Motor neuron (in vitro differentiated cells): ENCODE results near the gene SMIM38. TPM values are rescaled to one million over a fixed set of nuclear protein-coding genes. Genes with fewer than 3 reads are reported as not detected.

ENCODE experiments used
- ATAC-seq, 8 experiments: fragments of 200-7000 bp; cut with Tn5 transposase; replicated peaks in 6 of 8; 2 replicates each; pipeline ENCODE4 v1.8.0; 2021; ENCODE audit warnings: mild to moderate bottlenecking in 8 of 8, moderate library complexity in 8 of 8
- H3K27ac ChIP-seq, 2 donors: fragments of 250-450 bp; sonication (Bioruptor Pico); 2 replicates each; pipeline ENCODE4 v1.9.0; 2021; ENCODE audit warnings: antibody characterized with exemption in 2 of 2, mild to moderate bottlenecking in 2 of 2, moderate library complexity in 1 of 2
- H3K4me1 ChIP-seq, 2 donors: fragments of 250-450 bp; sonication (Bioruptor Pico); replicated peaks in 1 of 2; 2 replicates each; pipeline ENCODE4 v1.6.1; 2021; ENCODE audit warnings: antibody characterized with exemption in 2 of 2, mild to moderate bottlenecking in 2 of 2, moderate library complexity in 1 of 2
- H3K4me3 ChIP-seq, 5 donors: fragments of 250-450 bp; sonication (Bioruptor Pico); 2 replicates each; pipeline ENCODE4 v1.9.0; 2021; ENCODE audit warnings: antibody characterized with exemption in 5 of 5, mild to moderate bottlenecking in 5 of 5, moderate library complexity in 4 of 5
- WGBS, 10 experiments: fragments of 450-650 bp; shearing (Covaris generic); methylation state at CpG; one replicate each; pipeline ENCODE4 v1.0.0; 2022; 5-methylcytosine and 5-hydroxymethylcytosine counted together
- in situ Hi-C, 9 experiments: fragments of 400-800 bp; cut with MboI; loops; one replicate each; pipeline ENCODE4 v1.15.0; 2021; ENCODE audit warnings: low sequenced_read_pairs in 9 of 9, low pct_unique_long_range_greater_than_20kb in 2 of 9; ENCODE audit not compliant: unreplicated experiment in 9 of 9
- total RNA-seq, 8 experiments: library from RNA; unstranded; fragments of 300-600 nt; gene quantifications; 2 replicates each; pipeline versions ENCODE4 v1.2.3 to v1.2.4, GENCODE V29; 2022

SMIM38 gene
- total RNA-seq, 8 experiments from 2014 or later: 0.14 to 1.2 (median 0.56) TPM; not detected in 1

DNA sequence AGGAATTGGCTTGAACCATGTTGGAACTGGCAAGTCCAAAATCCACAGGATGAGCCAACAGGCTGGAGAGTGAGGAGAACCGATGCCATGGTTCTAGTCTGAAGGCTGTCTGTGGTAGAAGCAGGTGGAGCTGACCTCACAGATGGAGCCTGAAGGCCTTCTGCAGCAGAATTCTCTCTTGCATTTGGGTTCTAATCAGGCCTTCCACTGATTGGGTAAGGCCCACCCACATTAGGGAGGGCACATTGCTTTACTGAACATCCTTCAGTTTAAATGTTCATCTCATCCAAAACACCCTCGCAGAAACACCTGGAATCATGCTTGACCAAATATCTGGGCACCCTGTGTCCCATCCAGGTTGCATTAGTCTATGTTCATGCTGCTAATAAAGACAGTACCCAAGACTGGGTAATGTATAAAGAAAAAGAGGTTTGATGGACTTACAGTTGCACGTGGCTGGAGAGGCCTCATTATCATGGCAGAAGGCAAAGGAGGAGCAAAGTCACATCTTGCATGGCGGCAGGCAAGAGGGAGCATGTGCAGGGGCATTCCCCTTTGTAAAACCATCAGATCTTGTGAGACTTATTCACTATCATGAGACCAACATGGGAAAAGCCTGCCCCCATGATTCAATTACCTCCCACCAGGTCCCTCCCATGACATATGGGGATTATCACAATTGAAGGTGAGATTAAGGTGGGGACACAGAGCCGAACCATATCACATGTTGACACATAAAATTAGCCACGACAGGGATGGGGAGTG lies 15.9 kb downstream of the SMIM38 start:
- Histone ChIP-seq H3K4me3 (no peak overlapping the region), H3K27ac (no peak overlapping the region), H3K4me1 (no peaks in the 10 kb centered on the region)
- no peak for ATAC-seq
- in situ Hi-C loops: no loop called here
- WGBS, 10 experiments: 38 to 90% (median 77%) methylated on average over 1 to 4 of the region's 6 CpGs; no CpG with 5 or more reads in 2 of the 10 experiments

DNA sequence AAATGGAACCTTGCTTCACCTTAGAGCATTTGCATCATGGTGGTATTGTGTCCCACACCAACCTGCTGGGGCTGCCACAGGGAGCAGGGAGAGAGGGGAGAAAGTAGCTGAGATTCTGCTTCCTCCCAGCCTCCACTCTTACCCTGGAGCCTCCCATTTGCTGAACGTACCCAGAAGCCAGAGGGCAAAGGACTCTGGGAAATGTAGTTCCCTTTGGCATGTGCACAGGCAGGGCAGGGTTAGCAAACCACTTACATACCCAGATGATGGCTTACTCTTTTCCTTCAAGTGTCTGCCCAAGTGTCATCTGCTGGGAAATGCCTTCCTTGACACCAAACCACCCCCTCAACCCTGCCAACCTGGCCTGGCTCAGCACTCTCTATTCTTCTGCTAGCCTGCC lies 16.9 kb downstream of the SMIM38 start:
- H3K27ac ChIP-seq: no peak overlapping the region
- no peak overlapping the region for H3K4me3 ChIP-seq
- peak in 3 of 8 experiments; percentile 36 to 51 (median 47) for ATAC-seq
- in situ Hi-C loops: no loop called here
- 0 to 40% methylated on average over 1 of the region's 1 CpG; no CpG with 5 or more reads in 8 of the 10 experiments for WGBS, 10 experiments
- H3K4me1 ChIP-seq: no peaks in the 10 kb centered on the region

DNA sequence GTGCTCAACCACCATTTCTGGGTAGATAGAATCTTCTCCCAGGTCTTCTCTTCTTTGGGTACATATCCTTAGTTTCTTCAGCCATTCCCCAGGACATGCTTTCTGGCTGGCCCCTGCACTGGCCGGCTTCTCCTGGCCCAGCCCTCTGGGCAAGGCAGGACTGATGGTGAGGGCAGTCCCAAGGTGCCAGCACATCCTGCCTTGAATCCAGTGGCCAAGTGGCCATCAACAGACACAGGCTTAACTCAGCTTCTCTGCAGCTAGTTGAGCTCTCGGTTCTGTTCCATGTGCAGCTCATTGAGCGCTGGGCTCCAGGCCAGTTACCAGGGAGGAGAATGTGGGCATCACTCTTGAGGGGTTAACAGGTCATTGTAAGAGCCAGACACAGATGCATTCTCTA lies 17.6 kb downstream of the SMIM38 start:
- Histone ChIP-seq H3K4me1 (no peaks in the 10 kb centered on the region), H3K27ac (no peak overlapping the region), H3K4me3 (no peak overlapping the region)
- 0 to 100% (median 100%) methylated on average over 1 to 3 of the region's 3 CpGs; no CpG with 5 or more reads in 5 of the 10 experiments for WGBS, 10 experiments
- in situ Hi-C loops: no loop called here
- ATAC-seq: no peak

DNA sequence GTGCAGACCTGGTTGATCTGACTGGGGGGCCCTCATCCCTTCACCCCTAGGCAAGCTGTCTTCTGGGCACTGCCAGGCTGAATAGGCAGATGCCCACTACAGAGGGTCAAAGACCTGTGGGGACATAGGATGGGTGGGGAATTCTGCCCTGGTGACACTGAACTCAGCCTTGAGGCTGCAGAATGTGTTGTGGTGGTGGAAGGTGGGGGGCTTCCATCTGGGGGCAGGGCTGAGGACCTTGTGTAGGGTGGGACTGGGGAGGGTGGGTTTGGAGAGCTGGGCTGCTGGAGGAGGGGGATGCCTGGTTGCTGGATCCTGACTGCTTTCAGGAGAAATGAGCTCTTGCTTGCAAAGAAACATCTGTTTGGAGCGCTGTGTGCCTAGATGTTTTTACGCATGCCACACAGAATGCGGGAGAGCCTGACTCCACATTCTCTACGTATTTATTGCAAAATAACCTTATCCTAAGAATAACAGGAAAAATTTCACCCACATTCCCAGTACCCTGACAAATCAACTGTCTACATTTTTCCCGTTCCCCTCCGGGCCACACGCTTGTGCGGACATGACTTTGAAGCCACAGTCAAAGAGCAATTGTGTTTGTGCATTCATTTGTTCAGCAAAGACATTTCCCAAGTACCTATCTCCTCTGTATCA lies 18.3 kb downstream of the SMIM38 start:
- 17 to 77% (median 55%) methylated on average over 1 to 8 of the region's 8 CpGs; no CpG with 5 or more reads in 3 of the 10 experiments for WGBS, 10 experiments
- ATAC-seq: no peak
- Histone ChIP-seq H3K4me3 (no peak overlapping the region), H3K4me1 (no peaks in the 10 kb centered on the region), H3K27ac (no peak overlapping the region)
- in situ Hi-C loops: no loop called here

DNA sequence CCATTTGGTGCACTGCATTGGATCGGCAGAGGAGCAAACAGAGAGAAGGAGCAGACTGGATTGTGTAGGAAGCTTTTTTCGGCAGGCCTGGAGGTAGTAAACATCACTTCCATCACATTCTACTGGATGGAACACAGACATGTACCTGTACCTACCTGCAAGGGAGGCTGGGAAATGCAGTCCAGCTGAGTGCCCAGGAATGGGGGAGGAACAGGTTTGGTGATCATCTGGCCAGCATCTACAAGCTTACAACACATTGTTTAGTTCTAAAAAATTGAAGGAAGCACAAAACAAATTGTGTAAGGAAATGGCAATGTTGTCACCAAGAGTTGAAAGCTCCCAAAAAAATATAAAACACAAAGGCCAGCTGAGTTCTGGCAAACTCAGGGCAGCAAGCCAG lies 19.1 kb downstream of the SMIM38 start:
- Histone ChIP-seq H3K4me3 (no peak overlapping the region), H3K4me1 (no peaks in the 10 kb centered on the region), H3K27ac (no peak overlapping the region)
- in situ Hi-C loops: no loop called here
- 35 to 100% (median 57%) methylated on average over 1 to 2 of the region's 2 CpGs; no CpG with 5 or more reads in 5 of the 10 experiments for WGBS, 10 experiments
- ATAC-seq: no peak

DNA sequence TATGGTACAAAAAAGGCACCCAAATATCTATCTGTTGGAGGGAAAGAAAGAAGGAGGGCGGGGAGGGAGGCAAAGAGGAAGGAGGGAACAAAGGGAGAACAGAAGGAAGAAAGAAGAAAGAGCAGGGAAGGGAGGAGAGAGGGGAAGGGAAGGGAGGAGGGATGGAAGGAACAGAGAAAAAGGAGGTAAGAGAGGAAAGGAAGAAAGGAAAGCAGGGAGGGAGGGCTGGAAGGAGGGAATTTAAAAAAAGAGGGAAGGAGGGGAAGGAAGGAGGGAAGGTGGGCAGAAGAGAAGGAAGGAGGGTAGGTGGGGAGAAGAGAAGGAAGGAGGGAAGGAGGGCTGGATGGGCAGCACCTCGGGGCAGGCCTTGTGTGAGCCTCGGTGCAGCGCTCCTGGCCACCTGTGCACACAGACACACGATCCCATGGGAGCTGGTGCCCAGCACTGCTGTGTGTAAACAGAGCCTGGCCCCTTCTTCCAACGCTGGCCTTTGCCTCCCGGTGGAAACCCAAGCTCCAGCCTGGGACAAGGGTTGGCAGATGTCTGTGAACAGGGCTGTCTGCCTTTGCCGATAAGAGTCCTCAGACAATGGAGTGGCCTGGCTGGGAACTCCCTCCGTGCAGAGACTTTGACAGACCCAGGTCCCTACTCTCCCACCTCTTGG lies 23.2 kb downstream of the SMIM38 start:
- peak in 3 of 8 experiments; percentile 18 to 40 (median 33) for ATAC-seq
- Histone ChIP-seq H3K4me3 (no peak overlapping the region), H3K4me1 (no peaks in the 10 kb centered on the region), H3K27ac (no peak overlapping the region)
- in situ Hi-C loops: no loop called here
- 14 to 87% (median 27%) methylated on average over 1 to 4 of the region's 9 CpGs; no CpG with 5 or more reads in 4 of the 10 experiments for WGBS, 10 experiments

DNA sequence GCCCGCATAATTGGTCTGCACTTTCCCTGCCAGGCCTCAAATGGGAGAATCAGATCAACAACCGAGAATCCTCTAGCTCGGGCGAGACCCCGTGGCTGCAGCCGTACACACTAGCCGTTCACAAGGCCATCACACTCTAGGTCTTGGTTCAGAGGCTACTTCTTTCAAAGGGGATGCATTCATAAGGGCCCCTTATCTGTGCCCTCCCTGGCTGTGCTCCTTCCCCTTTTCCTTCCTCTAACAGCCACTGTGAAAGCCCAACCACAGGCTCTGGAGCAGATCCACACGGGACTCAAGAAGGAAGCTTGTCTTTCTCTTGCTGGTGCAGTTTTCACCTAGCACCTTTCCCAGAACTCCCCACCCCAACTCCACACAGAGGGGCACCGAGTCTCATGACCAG lies 24.5 kb downstream of the SMIM38 start:
- 0 to 95% (median 50%) methylated on average over 1 to 9 of the region's 9 CpGs; no CpG with 5 or more reads in 4 of the 10 experiments for WGBS, 10 experiments
- Histone ChIP-seq H3K4me1 (no peaks in the 10 kb centered on the region), H3K27ac (no peak overlapping the region), H3K4me3 (no peak overlapping the region)
- in situ Hi-C loops: no loop called here
- no peak for ATAC-seq

DNA sequence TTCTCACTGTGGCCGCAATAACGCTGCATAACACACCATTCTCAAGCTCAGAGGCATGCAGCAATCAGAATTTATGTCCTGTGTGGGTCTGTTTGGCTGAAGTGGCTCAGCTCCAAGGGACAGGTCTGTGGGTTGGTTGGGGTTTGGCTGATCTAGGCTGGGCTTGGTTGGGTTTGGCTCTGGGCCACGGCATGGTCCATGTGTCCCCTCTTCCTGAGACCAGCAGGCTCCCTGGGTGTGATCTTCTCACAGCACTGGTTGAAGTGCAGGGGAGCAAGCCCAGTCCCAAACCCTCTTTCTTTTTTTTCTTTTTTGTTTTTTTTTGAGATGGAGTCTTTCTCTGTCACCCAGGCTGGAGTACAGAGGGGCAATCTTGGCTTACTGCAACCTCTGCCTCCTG lies 25.0 kb downstream of the SMIM38 start:
- no peak overlapping the region for H3K27ac ChIP-seq
- no peak for ATAC-seq
- H3K4me3 ChIP-seq: no peak overlapping the region
- in situ Hi-C loops: no loop called here
- WGBS, 10 experiments: 80 to 100% (median 100%) methylated on average over 1 to 3 of the region's 3 CpGs; no CpG with 5 or more reads in 3 of the 10 experiments
- H3K4me1 ChIP-seq: no peaks in the 10 kb centered on the region

DNA sequence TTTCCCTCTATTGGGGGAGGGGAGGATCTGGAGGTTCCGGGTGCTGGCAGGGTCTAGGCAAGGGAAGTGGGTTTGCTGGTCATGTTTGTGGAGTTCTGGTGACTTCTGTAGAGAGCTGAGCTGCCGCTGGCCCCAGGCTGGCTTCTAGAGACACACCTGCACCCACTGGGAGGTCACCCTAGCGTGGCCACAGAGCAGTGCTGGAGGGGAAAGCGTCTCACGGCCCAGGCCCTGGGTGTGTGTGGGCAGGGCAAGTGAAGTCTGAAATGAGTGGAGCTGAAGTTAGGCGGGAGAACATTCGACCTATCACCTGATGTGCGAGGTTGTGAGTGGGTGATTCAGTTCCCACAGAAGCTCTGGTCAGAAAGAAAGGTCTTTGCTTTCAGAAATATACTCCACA lies 27.9 kb downstream of the SMIM38 start:
- H3K4me1 ChIP-seq: no peaks in the 10 kb centered on the region
- in situ Hi-C loops: no loop called here
- WGBS, 10 experiments: 40 to 90% (median 82%) methylated on average over 1 to 5 of the region's 8 CpGs; no CpG with 5 or more reads in 5 of the 10 experiments
- H3K4me3 ChIP-seq: no peak overlapping the region
- no peak for ATAC-seq
- no peak overlapping the region for H3K27ac ChIP-seq

DNA sequence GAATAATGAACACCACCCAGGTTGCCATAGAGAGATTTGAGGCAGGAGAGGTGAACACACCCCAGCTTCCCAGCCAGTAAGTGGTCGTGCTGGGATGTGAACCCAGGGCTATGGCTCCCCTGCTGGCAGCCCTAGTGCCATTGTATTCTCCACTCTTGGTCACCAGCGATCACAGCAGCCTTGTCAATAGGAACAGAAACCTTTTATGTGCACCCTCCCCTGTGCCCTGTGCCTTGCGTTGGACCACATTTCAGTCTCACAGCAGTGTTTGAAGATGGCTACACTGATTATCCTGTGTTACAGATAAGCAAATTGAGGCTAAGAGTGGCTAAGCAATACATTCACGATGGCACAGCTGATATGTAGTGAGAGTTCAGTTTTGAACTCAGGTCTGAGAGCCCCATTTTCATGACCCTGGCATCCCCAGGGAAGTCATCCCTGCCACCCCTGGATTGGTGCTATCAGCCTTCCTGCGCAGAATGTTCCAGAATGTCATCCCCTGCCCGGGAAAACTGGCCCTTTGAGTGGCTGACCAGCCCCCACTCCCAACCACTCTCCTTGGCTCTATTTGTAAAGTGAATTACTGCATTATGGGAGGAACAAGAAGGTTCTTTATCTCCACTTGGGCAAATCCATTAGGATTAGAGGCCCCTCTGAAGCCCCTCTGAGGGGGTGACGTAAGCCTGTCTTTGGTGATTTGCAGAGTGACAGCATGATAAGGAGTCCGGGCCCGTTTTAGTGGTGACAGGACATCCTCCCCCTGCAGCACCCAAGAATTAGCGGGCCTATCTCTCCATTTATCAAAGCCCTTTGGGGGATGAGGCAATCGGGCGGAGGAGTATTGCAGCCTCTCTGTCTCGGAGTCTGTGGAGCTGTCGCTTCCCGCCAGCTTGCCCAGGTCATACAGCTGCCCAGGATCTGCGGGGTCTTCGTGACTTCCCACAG lies 30.9 kb downstream of the SMIM38 start:
- ATAC-seq: no peak
- in situ Hi-C loops: no loop called here
- WGBS, 10 experiments: 33 to 100% (median 79%) methylated on average over 1 to 11 of the region's 17 CpGs; no CpG with 5 or more reads in 2 of the 10 experiments
- no peaks in the 10 kb centered on the region for H3K4me1 ChIP-seq
- H3K4me3 ChIP-seq: no peak overlapping the region
- no peak overlapping the region for H3K27ac ChIP-seq

DNA sequence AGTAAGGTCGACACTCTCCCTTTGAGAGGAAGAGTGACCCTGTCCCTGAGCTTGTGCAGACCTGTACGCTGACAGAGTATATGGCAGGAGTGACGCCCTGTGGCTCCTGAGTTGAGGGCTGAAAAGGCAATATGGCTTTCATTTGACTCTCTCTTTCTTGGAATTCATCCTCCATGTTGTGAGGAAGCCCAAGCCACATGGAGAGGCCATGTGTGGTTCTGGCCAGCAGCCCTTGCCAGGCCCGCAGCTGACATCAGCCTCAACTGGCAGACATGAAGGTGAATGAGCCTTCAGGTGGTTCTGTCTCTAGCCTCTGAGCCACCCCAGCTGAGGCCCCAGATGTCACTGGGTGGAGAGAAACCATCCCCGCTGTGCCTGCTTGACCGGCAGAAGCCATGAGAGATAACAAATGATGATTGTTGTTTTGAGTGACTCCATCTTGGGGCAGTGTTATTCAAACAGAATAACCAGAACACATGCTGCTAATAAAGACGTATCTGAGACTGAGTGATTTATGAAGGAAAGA lies 31.9 kb downstream of the SMIM38 start:
- 0 to 100% (median 71%) methylated on average over 1 to 6 of the region's 7 CpGs; no CpG with 5 or more reads in 2 of the 10 experiments for WGBS, 10 experiments
- in situ Hi-C loops: no loop called here
- Histone ChIP-seq H3K4me1 (peaks cover 7 to 9% of the 10 kb centered on the region in 2 donors), H3K27ac (no peak overlapping the region), H3K4me3 (no peak overlapping the region)
- no peak for ATAC-seq

DNA sequence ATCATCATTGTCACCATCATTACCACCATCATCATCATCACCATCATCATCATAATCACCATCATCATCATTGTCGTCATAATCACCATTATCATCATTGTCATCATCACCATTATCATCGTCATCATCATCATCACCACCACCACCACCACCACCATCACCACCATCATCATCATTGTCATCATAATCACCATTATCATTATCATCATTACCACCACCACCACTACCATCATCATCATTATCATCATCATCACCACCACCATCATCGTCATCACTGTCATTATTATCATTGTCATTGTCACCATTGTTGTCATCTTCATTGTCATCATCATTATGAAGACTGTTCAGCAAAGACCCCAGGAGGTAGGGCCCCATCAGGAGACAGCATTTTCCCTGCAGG lies 33.3 kb downstream of the SMIM38 start:
- in situ Hi-C loops: no loop called here
- peaks cover 19 to 20% of the 10 kb centered on the region in 2 donors for H3K4me1 ChIP-seq
- WGBS, 10 experiments: 33 to 100% (median 66%) methylated on average over 2 to 3 of the region's 3 CpGs; no CpG with 5 or more reads in 2 of the 10 experiments
- H3K4me3 ChIP-seq: no peak overlapping the region
- ATAC-seq: no peak
- H3K27ac ChIP-seq: no peak overlapping the region
